SH-SY5Y (cell line): ENCODE measurements around the gene DLG2.

ENCODE experiments used
- GATA2 ChIP-seq: IDR thresholded peaks from 2 replicates; pipeline ENCODE4 v1.6.1; 2011; ENCODE audit warnings: mild to moderate bottlenecking, low read depth, low read length
- GATA3 ChIP-seq: IDR thresholded peaks from 2 replicates; pipeline ENCODE4 v1.6.1; 2011; ENCODE audit warnings: low read depth, mild to moderate bottlenecking, low read length, moderate library complexity

DLG2 gene

GRCh38 chr11:83864412-83865057 is 1762.6 kb downstream of the DLG2 start:
- TF ChIP-seq GATA2: peak; percentile 90
- peak; percentile 92 for TF ChIP-seq GATA3

GRCh38 chr11:83863272-83863671 is 1763.9 kb downstream of the DLG2 start:
- no peak for TF ChIP-seq GATA2
- no peak for TF ChIP-seq GATA3

- no peak for TF ChIP-seq GATA2
- no peak for TF ChIP-seq GATA3
Measured at GRCh38 chr11:83862691-83863090, 1764.5 kb downstream of the DLG2 start.

- TF ChIP-seq GATA3 (no peak), GATA2 (no peak)
Measured at GRCh38 chr11:83862033-83862432, 1765.1 kb downstream of the DLG2 start.

GRCh38 chr11:83858694-83859093 is 1768.5 kb downstream of the DLG2 start:
- TF ChIP-seq GATA2 (no peak), GATA3 (no peak)

GRCh38 chr11:83855237-83855636 is 1771.9 kb downstream of the DLG2 start:
- TF ChIP-seq GATA2 (no peak), GATA3 (no peak)

- no peak for TF ChIP-seq GATA2
- no peak for TF ChIP-seq GATA3
Measured at GRCh38 chr11:83852775-83853442, 1774.2 kb downstream of the DLG2 start.

GRCh38 chr11:83852012-83852411 is 1775.1 kb downstream of the DLG2 start:
- TF ChIP-seq GATA2 (no peak), GATA3 (no peak)

GRCh38 chr11:83847467-83848034 is 1779.6 kb downstream of the DLG2 start:
- TF ChIP-seq GATA2: no peak
- TF ChIP-seq GATA3: no peak

GRCh38 chr11:83845797-83846196 is 1781.3 kb downstream of the DLG2 start:
- TF ChIP-seq GATA3: no peak
- TF ChIP-seq GATA2: no peak

GRCh38 chr11:83840326-83840725 is 1786.8 kb downstream of the DLG2 start:
- TF ChIP-seq GATA2 (no peak), GATA3 (no peak)

GRCh38 chr11:83836883-83837654 is 1790.1 kb downstream of the DLG2 start:
- TF ChIP-seq GATA2 (no peak), GATA3 (no peak)

- TF ChIP-seq GATA2 (no peak), GATA3 (no peak)
Measured at GRCh38 chr11:83836065-83836464, 1791.1 kb downstream of the DLG2 start.

- TF ChIP-seq GATA3 (no peak), GATA2 (no peak)
Measured at GRCh38 chr11:83835423-83835822, 1791.7 kb downstream of the DLG2 start.
